ENCODE measurements around the gene RGS7. TPM values are rescaled to one million over a fixed set of nuclear protein-coding genes. Genes with fewer than 3 reads are reported as not detected.

The RGS7 gene
- total RNA-seq, 2 experiments from 2014 or later: not detected

DNA sequence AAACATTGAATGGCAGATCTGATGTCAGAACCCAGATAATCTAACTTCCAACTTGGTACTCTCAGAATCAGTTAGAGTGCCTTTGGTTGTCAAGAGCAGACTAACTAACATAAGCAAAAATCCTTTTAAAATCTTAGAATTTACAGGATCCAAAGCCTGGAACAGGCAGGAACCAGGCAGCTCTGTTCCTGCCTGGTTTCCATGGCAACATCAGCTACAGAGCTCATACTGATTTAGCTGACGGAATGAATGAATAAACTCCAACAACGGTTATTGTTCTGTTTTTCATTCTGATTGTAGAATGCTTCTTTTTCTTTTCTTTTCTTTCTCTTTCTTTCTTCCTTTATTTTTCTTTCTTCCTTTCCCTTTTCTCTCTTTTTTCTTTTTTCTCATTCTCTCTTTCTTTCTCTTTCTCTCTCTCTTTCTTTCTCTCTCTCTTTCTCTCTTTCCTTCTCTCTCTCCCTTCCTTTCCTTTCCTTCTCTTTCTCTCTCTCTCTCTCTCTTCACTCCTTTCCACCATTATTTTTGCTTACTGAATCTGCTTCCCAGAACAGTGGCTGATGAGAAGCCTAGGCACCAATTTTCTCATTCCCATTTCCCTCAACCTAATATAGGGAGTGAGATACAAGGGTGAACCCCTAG is 121.6 kb downstream of the RGS7 start:
- POLR2A ChIA-PET: no interaction called here

DNA sequence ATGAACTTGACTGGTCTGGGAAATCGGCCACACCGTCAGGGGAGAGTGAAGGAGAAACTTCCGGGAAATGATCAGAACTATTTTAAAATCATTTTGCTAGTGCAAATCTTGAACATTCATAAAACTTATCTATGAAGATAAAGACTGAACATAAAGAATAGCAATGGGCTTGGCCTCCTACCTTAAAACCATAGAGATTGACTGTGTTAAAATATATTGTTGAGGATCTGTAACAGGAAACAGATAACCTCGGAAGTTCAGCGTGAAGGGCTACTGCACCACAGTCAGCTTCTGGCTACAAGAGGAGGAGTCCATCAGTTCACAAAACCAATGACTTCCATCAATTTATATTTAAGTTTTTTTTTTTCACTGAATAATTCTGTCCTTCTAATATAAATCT is 127.3 kb downstream of the RGS7 start:
- Histone ChIP-seq H4K20me1 (ENCODE audit: insufficient read depth, low read length) (no peaks in the 10 kb centered on the region), H3K4me1 (ENCODE audit: insufficient read depth, low read length, poor library complexity, severe bottlenecking) (no peaks in the 10 kb centered on the region), H2AFZ (ENCODE audit: low read length) (no peak overlapping the region), H3K36me3 (ENCODE audit: insufficient read depth, low read length) (no peaks in the 10 kb centered on the region), H3K27ac (ENCODE audit: low read depth, low read length, poor library complexity, severe bottlenecking) (no peak overlapping the region), H3K4me2 (ENCODE audit: low read length) (no peak overlapping the region), H3K4me3 (ENCODE audit: low read depth, low read length, poor library complexity, severe bottlenecking) (no peak overlapping the region), H3K9me2 (ENCODE audit: insufficient read depth, low read length) (no peaks in the 10 kb centered on the region), H3K79me2 (ENCODE audit: insufficient read depth, low read depth, low read length) (no peaks in the 10 kb centered on the region), H3K9me3 (ENCODE audit: low read length) (no peaks in the 10 kb centered on the region)
- TF ChIP-seq, protein P1, sequence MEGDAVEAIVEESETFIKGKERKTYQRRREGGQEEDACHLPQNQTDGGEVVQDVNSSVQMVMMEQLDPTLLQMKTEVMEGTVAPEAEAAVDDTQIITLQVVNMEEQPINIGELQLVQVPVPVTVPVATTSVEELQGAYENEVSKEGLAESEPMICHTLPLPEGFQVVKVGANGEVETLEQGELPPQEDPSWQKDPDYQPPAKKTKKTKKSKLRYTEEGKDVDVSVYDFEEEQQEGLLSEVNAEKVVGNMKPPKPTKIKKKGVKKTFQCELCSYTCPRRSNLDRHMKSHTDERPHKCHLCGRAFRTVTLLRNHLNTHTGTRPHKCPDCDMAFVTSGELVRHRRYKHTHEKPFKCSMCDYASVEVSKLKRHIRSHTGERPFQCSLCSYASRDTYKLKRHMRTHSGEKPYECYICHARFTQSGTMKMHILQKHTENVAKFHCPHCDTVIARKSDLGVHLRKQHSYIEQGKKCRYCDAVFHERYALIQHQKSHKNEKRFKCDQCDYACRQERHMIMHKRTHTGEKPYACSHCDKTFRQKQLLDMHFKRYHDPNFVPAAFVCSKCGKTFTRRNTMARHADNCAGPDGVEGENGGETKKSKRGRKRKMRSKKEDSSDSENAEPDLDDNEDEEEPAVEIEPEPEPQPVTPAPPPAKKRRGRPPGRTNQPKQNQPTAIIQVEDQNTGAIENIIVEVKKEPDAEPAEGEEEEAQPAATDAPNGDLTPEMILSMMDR (conservative IDR thresholded peaks at IDR 0.05; ENCODE audit: low read length): no peak
- no peak for TF ChIP-seq EZH2phosphoT487 (IDR thresholded peaks at IDR 0.05; ENCODE audit: borderline replicate concordance, low read depth, low read length)
- intact Hi-C loops (cut with micrococcal nuclease; ENCODE audit: unreplicated experiment): no loop called here
- POLR2A ChIA-PET: interaction anchor here (0.7 kb wide), 1 partner anchor 9 kb away, joined by 3 read pairs; no protein-coding TSS in a partner anchor
- CTCF ChIA-PET (ENCODE audit: unreplicated experiment): interaction anchor here (0.7 kb wide), 1 partner anchor 13 kb away, joined by 3 read pairs; no protein-coding TSS in a partner anchor
- no TSS peak for BruUV-seq (replicated peaks)
- DNase-seq (ENCODE audit: low spot score): no peak

More for the DNA sequence above, 121.6 kb downstream of the RGS7 start:
- DNase-seq (ENCODE audit: low spot score): no peak
- Histone ChIP-seq H3K79me2 (ENCODE audit: insufficient read depth, low read depth, low read length) (no peaks in the 10 kb centered on the region), H3K9me3 (ENCODE audit: low read length) (no peaks in the 10 kb centered on the region), H3K27ac (ENCODE audit: low read depth, low read length, poor library complexity, severe bottlenecking) (no peak overlapping the region), H2AFZ (ENCODE audit: low read length) (no peak overlapping the region), H3K4me1 (ENCODE audit: insufficient read depth, low read length, poor library complexity, severe bottlenecking) (no peaks in the 10 kb centered on the region), H3K4me2 (ENCODE audit: low read length) (no peak overlapping the region), H3K9me2 (ENCODE audit: insufficient read depth, low read length) (no peaks in the 10 kb centered on the region), H3K36me3 (ENCODE audit: insufficient read depth, low read length) (no peaks in the 10 kb centered on the region), H3K4me3 (ENCODE audit: low read depth, low read length, poor library complexity, severe bottlenecking) (no peak overlapping the region), H4K20me1 (ENCODE audit: insufficient read depth, low read length) (no peaks in the 10 kb centered on the region)
- CTCF ChIA-PET (ENCODE audit: unreplicated experiment): no interaction called here
- intact Hi-C loops (cut with micrococcal nuclease; ENCODE audit: unreplicated experiment): no loop called here
- no peak for TF ChIP-seq EZH2phosphoT487 (IDR thresholded peaks at IDR 0.05; ENCODE audit: borderline replicate concordance, low read depth, low read length)
- TF ChIP-seq, protein P1 (conservative IDR thresholded peaks at IDR 0.05; ENCODE audit: low read length): no peak
- no TSS peak for BruUV-seq (replicated peaks)

DNA sequence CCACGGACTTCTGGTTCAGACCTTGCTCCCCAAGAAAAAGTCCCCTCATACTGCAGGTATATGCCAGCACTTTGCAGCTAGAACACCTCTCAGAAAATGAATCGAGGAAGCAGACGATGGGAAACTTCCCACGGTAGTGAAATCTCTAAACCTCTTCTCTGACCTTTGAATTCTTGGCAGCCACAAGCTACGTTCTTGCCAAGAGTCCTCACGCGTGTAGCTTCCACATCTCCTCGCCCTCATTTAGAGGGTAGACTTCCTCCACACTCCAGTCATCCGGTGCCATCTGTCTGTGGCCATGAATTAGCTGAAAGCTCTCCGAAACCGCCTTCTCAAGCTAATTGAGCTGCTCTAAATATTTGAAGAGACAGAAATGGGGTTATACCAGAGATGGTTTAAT is 127.8 kb downstream of the RGS7 start:
- H3K4me2 ChIP-seq (ENCODE audit: low read length): no peak overlapping the region
- TF ChIP-seq EZH2phosphoT487 (IDR thresholded peaks at IDR 0.05; ENCODE audit: borderline replicate concordance, low read depth, low read length): no peak
- TF ChIP-seq, protein P1 (conservative IDR thresholded peaks at IDR 0.05; ENCODE audit: low read length): no peak
- no peak overlapping the region for H2AFZ ChIP-seq (ENCODE audit: low read length)
- no peak overlapping the region for H3K27ac ChIP-seq (ENCODE audit: low read depth, low read length, poor library complexity, severe bottlenecking)
- no peak overlapping the region for H3K4me3 ChIP-seq (ENCODE audit: low read depth, low read length, poor library complexity, severe bottlenecking)
- H3K9me2 ChIP-seq (ENCODE audit: insufficient read depth, low read length): no peaks in the 10 kb centered on the region
- intact Hi-C loops (cut with micrococcal nuclease; ENCODE audit: unreplicated experiment): no loop called here
- CTCF ChIA-PET (ENCODE audit: unreplicated experiment): interaction anchor here (0.7 kb wide), 1 partner anchor 13 kb away, joined by 3 read pairs; no protein-coding TSS in a partner anchor
- H4K20me1 ChIP-seq (ENCODE audit: insufficient read depth, low read length): no peaks in the 10 kb centered on the region
- H3K9me3 ChIP-seq (ENCODE audit: low read length): no peaks in the 10 kb centered on the region
- no peak for DNase-seq (ENCODE audit: low spot score)
- BruUV-seq (replicated peaks): no TSS peak
- no peaks in the 10 kb centered on the region for H3K36me3 ChIP-seq (ENCODE audit: insufficient read depth, low read length)
- H3K79me2 ChIP-seq (ENCODE audit: insufficient read depth, low read depth, low read length): no peaks in the 10 kb centered on the region
- H3K4me1 ChIP-seq (ENCODE audit: insufficient read depth, low read length, poor library complexity, severe bottlenecking): no peaks in the 10 kb centered on the region
- POLR2A ChIA-PET: interaction anchor here (0.7 kb wide), 1 partner anchor 9 kb away, joined by 3 read pairs; no protein-coding TSS in a partner anchor
